ENCODE measurements around the gene APIP. TPM values are rescaled to one million over a fixed set of nuclear protein-coding genes. Genes with fewer than 3 reads are reported as not detected.

Gene APIP
- total and polyA plus RNA-seq, 2 of the 8 experiments (the other 6 are each of a cell fraction or from before 2014, with no cell fraction given) = 10.4 to 25.7 TPM

GRCh38 chr11:34928268-34928959, 12.2 kb upstream of the APIP start:
- Histone ChIP-seq H3K79me2 (ENCODE audit: control insufficient read depth in 1 of 2, insufficient read depth in 2 of 2, low read length in 2 of 2) (peaks cover 3 to 73% of the 10 kb centered on the region in 2 experiments; a peak in 3 of 4 replicates), H3K4me2 (ENCODE audit: insufficient read depth in 1 of 2, low read depth in 2 of 2, low read length in 2 of 2) (no peak overlapping the region), H2BK12ac (ENCODE audit: low read depth, low read length) (no peak overlapping the region), H3K9me3 (ENCODE audit: insufficient read depth in 2 of 2, low read depth in 1 of 2, low read length in 1 of 2) (no peaks in the 10 kb centered on the region), H3K23me2 (ENCODE audit: low read depth, low read length) (no peaks in the 10 kb centered on the region; the same call in 1 of the 2 replicates), H3K4me1 (replicated peaks in 1 of 4; ENCODE audit: control insufficient read depth in 3 of 4, insufficient read depth in 4 of 4, low read length in 3 of 4) (peaks cover 0 to 5% (median 1%) of the 10 kb centered on the region in 4 experiments; a peak in 3 of 7 replicates), H4K91ac (replicated peaks; ENCODE audit: insufficient read length, low read length) (no peak overlapping the region), H3K23ac (ENCODE audit: insufficient read length) (no peak overlapping the region), H3K56ac (replicated peaks; ENCODE audit: insufficient read length, low read depth, low read length) (no peak overlapping the region), H4K5ac (ENCODE audit: insufficient read length, low read depth, low read length) (no peak overlapping the region), H4K20me1 (replicated peaks in 1 of 2; ENCODE audit: control insufficient read depth in 1 of 2, insufficient read depth in 2 of 2, low read length in 2 of 2) (no peaks in the 10 kb centered on the region), H2BK120ac (replicated peaks; ENCODE audit: low read depth, low read length) (no peak overlapping the region), H3K14ac (ENCODE audit: insufficient read length) (no peak overlapping the region), H3K4me3 (ENCODE audit: extremely low read depth in 1 of 4, insufficient read depth in 2 of 4, low read depth in 3 of 4, low read length in 4 of 4) (0 out of 8 replicates have a peak overlapping the region, but pooled peaks of 1 of the 4 experiments have one; percentile 8), H4K8ac (ENCODE audit: extremely low read depth, insufficient read depth, low read length) (no peak overlapping the region), H3K79me1 (ENCODE audit: low read depth, low read length) (no peaks in the 10 kb centered on the region), H2BK20ac (ENCODE audit: low read length) (no peak overlapping the region), H3K27ac (ENCODE audit: low read depth, low read length) (no peak overlapping the region), H2AFZ (ENCODE audit: low read length) (no peak overlapping the region), H3K4ac (replicated peaks; ENCODE audit: insufficient read length, low read depth, low read length) (no peak overlapping the region), H2BK15ac (ENCODE audit: low read length) (no peak overlapping the region), H3K9ac (replicated peaks in 1 of 4; ENCODE audit: extremely low read depth in 1 of 4, low read depth in 3 of 4, low read length in 3 of 4) (no peak overlapping the region), H3K36me3 (ENCODE audit: control insufficient read depth in 2 of 4, insufficient read depth in 4 of 4, low read length in 3 of 4) (peaks cover 0 to 7% (median 2%) of the 10 kb centered on the region in 4 experiments; a peak in 2 of 8 replicates), H3K18ac (ENCODE audit: extremely low read depth, low read length) (no peak overlapping the region), H2AK5ac (ENCODE audit: low read depth, low read length) (no peak overlapping the region), H2BK5ac (ENCODE audit: low read depth, low read length) (no peak overlapping the region), H3K27me3 (replicated peaks in 1 of 4; ENCODE audit: control insufficient read depth in 3 of 4, extremely low read depth in 1 of 4, insufficient read depth in 3 of 4, low read length in 3 of 4) (no peaks in the 10 kb centered on the region)
- TF ChIP-seq ZNF274 (IDR thresholded peaks at IDR 0.05; ENCODE audit: borderline replicate concordance, extremely low read depth, low read length) (no peak), SRF (IDR thresholded peaks at IDR 0.05; ENCODE audit: low read depth, low read length) (no peak), CBX8 (IDR thresholded peaks at IDR 0.05; ENCODE audit: borderline replicate concordance, low read depth, low read length) (no peak), MAX (IDR thresholded peaks at IDR 0.05) (no peak), POLR2A (IDR thresholded peaks at IDR 0.05; ENCODE audit: control extremely low read depth in 1 of 2, low read depth in 2 of 2, low read length in 2 of 2) (no peak), POU5F1 (IDR thresholded peaks at IDR 0.05; ENCODE audit: low read depth, low read length) (no peak)
- ChIA-PET POLR2A (ENCODE audit: partially characterized antibody) (interaction anchor here (1.1 kb wide), 1 partner anchor 14 kb away, joined by 4 read pairs; no protein-coding TSS in a partner anchor), CTCF (ENCODE audit: partially characterized antibody) (interaction anchor here (0.5 to 1.3 kb wide), 6 partner anchors 11 to 466 kb away, joined by 3 read pairs; no protein-coding TSS in a partner anchor)
- no peak for DNase-seq (ENCODE audit: low read depth in 1 of 2, low spot score in 2 of 2)
- FAIRE-seq = no peak
- 68% methylated on average over 3 of the region's 3 CpGs; no CpG with 5 or more reads in 1 of the 2 experiments for WGBS, 2 experiments (ENCODE audit: extremely low coverage in 1 of 2, insufficient coverage in 1 of 2, insufficient read length in 1 of 2, insufficient replicate concordance in 2 of 2, low coverage in 1 of 2, low lambda C conversion rate in 2 of 2, missing lambda C conversion rate in 1 of 2)
